CD14-positive monocyte (primary cell): ENCODE data around the gene CTTNBP2. TPM values are rescaled to one million over a fixed set of nuclear protein-coding genes. Genes with fewer than 3 reads are reported as not detected.

Experiments used
- DNase-seq, 3 donors: peaks; one replicate each; pipeline ENCODE4 v3.0.0-alpha.2; 2011 to 2022
- H2AFZ ChIP-seq: 2 replicates; pipeline ENCODE4 v1.6.0; 2012; ENCODE audit warnings: mild to moderate bottlenecking, low read depth, low read length, inconsistent platforms; ENCODE audit not compliant: insufficient read depth, poor library complexity, severe bottlenecking
- H3K27ac ChIP-seq, 2 donors: 1 replicate in 1 of 2; 2 replicates in 1 of 2; pipeline ENCODE4 v1.5.1; 2012 to 2013; ENCODE audit warnings: low read length in 2 of 2, control low read depth in 1 of 2, inconsistent platforms in 1 of 2, low read depth in 1 of 2, mild to moderate bottlenecking in 1 of 2
- H3K27me3 ChIP-seq, 2 donors: one replicate each; pipeline versions ENCODE4 v1.6.0 to v1.6.1; 2011 to 2013; ENCODE audit warnings: low read length in 2 of 2; ENCODE audit not compliant: control insufficient read depth in 2 of 2, insufficient read depth in 2 of 2
- H3K36me3 ChIP-seq, 2 donors: replicated peaks in 1 of 2; 1 replicate in 1 of 2; 2 replicates in 1 of 2; pipeline versions ENCODE4 v1.5.1 to v1.6.1; 2012 to 2013; ENCODE audit warnings: low read length in 2 of 2, control low read depth in 1 of 2, inconsistent platforms in 1 of 2, mild to moderate bottlenecking in 1 of 2; ENCODE audit not compliant: insufficient read depth in 2 of 2, control insufficient read depth in 1 of 2
- H3K4me1 ChIP-seq, 2 donors: 1 replicate in 1 of 2; 2 replicates in 1 of 2; pipeline versions ENCODE4 v1.5.1 to v1.6.1; 2012 to 2013; ENCODE audit warnings: low read length in 2 of 2, control low read depth in 1 of 2, inconsistent platforms in 1 of 2, mild to moderate bottlenecking in 1 of 2, moderate library complexity in 1 of 2; ENCODE audit not compliant: insufficient read depth in 2 of 2, control insufficient read depth in 1 of 2
- H3K4me2 ChIP-seq: replicated peaks from 2 replicates; pipeline ENCODE3; 2012; ENCODE audit warnings: low read length, moderate library complexity, mild to moderate bottlenecking; ENCODE audit not compliant: poor library complexity, severe bottlenecking; ENCODE audit errors: extremely low read depth
- H3K4me3 ChIP-seq, 3 experiments: fragments of 200-600 bp in 1 of 3; sonication (generic) in 1 of 3; replicated peaks in 1 of 3; 1 replicate in 2 of 3; 2 replicates in 1 of 3; pipeline ENCODE4 v1.5.1; 2011 to 2013; ENCODE audit warnings: low read length in 3 of 3, mild to moderate bottlenecking in 3 of 3, control low read depth in 2 of 3, low read depth in 2 of 3, inconsistent platforms in 1 of 3, moderate library complexity in 1 of 3
- H3K79me2 ChIP-seq: 2 replicates; pipeline ENCODE4 v1.6.0; 2012; ENCODE audit warnings: mild to moderate bottlenecking, control low read depth, inconsistent platforms, low read length, moderate library complexity; ENCODE audit not compliant: insufficient read depth
- H3K9ac ChIP-seq: 2 replicates; pipeline ENCODE4 v1.6.0; 2017; ENCODE audit warnings: low read length, mild to moderate bottlenecking; ENCODE audit not compliant: insufficient read depth, poor library complexity, severe bottlenecking
- H3K9me3 ChIP-seq, 2 donors: replicated peaks in 1 of 2; 1 replicate in 1 of 2; 2 replicates in 1 of 2; pipeline versions ENCODE4 v1.5.1 to v1.6.1; 2012 to 2013; ENCODE audit warnings: low read length in 2 of 2, control low read depth in 1 of 2; ENCODE audit not compliant: control insufficient read depth in 1 of 2, insufficient read depth in 1 of 2
- H4K20me1 ChIP-seq: 2 replicates; pipeline ENCODE4 v1.6.0; 2012; ENCODE audit warnings: mild to moderate bottlenecking, low read length, control low read depth, moderate library complexity; ENCODE audit not compliant: insufficient read depth
- H3K27ac Mint-ChIP-seq, 7 donors: one replicate each; pipeline ENCODE4 v1.8.0; 2020; ENCODE audit warnings: mild to moderate bottlenecking in 7 of 7, mixed read lengths in 7 of 7, moderate library complexity in 6 of 7, inconsistent platforms in 2 of 7
- H3K27me3 Mint-ChIP-seq, 3 donors: one replicate each; pipeline ENCODE4 v1.8.0; 2021 to 2022; ENCODE audit warnings: low read depth in 3 of 3, mild to moderate bottlenecking in 3 of 3, mixed read lengths in 3 of 3, moderate library complexity in 3 of 3, inconsistent platforms in 1 of 3
- H3K36me3 Mint-ChIP-seq, 2 donors: one replicate each; pipeline ENCODE4 v1.8.0; 2020; ENCODE audit warnings: mixed read lengths in 2 of 2, inconsistent platforms in 1 of 2, mild to moderate bottlenecking in 1 of 2
- H3K4me1 Mint-ChIP-seq: one replicate; pipeline ENCODE4 v1.8.0; 2020; ENCODE audit warnings: mild to moderate bottlenecking, mixed read lengths
- H3K4me3 Mint-ChIP-seq, 2 donors: one replicate each; pipeline ENCODE4 v1.8.0; 2020; ENCODE audit warnings: mild to moderate bottlenecking in 2 of 2, mixed read lengths in 2 of 2, moderate library complexity in 1 of 2
- H3K9me3 Mint-ChIP-seq, 7 donors: one replicate each; pipeline ENCODE4 v1.8.0; 2020 to 2022; ENCODE audit warnings: mixed read lengths in 7 of 7, mild to moderate bottlenecking in 6 of 7, moderate library complexity in 6 of 7, inconsistent platforms in 2 of 7
- CTCF ChIP-seq: fragments of 200-600 bp; IDR thresholded peaks from one replicate; pipeline ENCODE4 v1.8.0; 2022; ENCODE audit warnings: antibody characterized with exemption, mild to moderate bottlenecking
- WGBS: methylation state at CpG from one replicate; pipeline ENCODE4 v1.1.5; 2013; ENCODE audit warnings: missing lambda C conversion rate; ENCODE audit not compliant: insufficient coverage; 5-methylcytosine and 5-hydroxymethylcytosine counted together
- intact Hi-C, 2 donors: fragments of 100-400 bp; cut with micrococcal nuclease; formaldehyde crosslinking; loops; one replicate each; pipeline versions ENCODE4 v1.15.0 to v1.15.1; 2023
- polyA plus RNA-seq, 3 donors: library from polyadenylated mRNA; depleted of rRNA in 1 of 3; unstranded in 2 of 3; stranded (reverse) in 1 of 3; fragments of 300-500 nt in 2 of 3; fragments of >200 nt in 1 of 3; fragmentation: Illumina TruSeq in 2 of 3; gene quantifications; 1 replicate in 2 of 3; 2 replicates in 1 of 3; pipeline ENCODE4 v1.2.3, GENCODE V29; 2012 to 2021

The CTTNBP2 gene
- polyA plus RNA-seq, 3 donors: 0.38 to 1.4 TPM; not detected in 1

- no peaks in the 10 kb centered on the region for H3K9me3 Mint-ChIP-seq
- Histone ChIP-seq H3K79me2 (no peaks in the 10 kb centered on the region), H3K27ac (no peak overlapping the region), H3K4me1 (no peaks in the 10 kb centered on the region), H3K27me3 (no peaks in the 10 kb centered on the region), H3K4me2 (no peak overlapping the region), H3K9me3 (no peaks in the 10 kb centered on the region), H3K9ac (no peak overlapping the region), H3K36me3 (no peaks in the 10 kb centered on the region), H4K20me1 (no peaks in the 10 kb centered on the region), H3K4me3 (no peak overlapping the region), H2AFZ (no peak overlapping the region)
- no peak for DNase-seq
- H3K4me3 Mint-ChIP-seq: no peak overlapping the region
- no peak overlapping the region for H3K27ac Mint-ChIP-seq
- H3K36me3 Mint-ChIP-seq: no peaks in the 10 kb centered on the region
- WGBS: no CpG with 5 or more reads among the region's 2 CpGs
- intact Hi-C loops: no loop called here
- no peak for TF ChIP-seq CTCF
- peaks cover 2 to 6% (median 4%) of the 10 kb centered on the region in 3 donors for H3K27me3 Mint-ChIP-seq
- no peaks in the 10 kb centered on the region for H3K4me1 Mint-ChIP-seq
Observed at GRCh38 chr7:117802660-117803059, 70.6 kb downstream of the CTTNBP2 start.

DNA sequence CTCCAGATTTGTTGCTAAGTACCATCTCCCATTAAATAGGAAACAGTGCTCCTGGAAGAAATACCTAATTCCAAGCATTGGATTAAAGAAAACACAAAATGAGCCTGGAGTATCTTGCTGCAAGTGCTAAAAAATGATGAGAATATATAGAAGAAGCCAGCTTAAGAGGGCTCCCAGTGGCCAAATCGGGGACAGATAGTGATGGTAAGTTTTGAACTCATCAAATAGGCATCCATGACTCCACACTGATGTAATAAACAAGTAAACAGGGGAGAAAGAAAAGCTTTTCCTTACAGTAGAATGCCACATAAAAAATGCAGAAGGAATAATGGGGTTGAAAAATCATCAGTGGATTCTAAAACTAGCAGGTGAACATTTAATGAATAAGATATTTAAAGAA is 72.4 kb downstream of the CTTNBP2 start:
- H3K4me1 Mint-ChIP-seq: no peaks in the 10 kb centered on the region
- Histone ChIP-seq H3K27ac (no peak overlapping the region), H3K4me3 (no peak overlapping the region), H3K27me3 (no peaks in the 10 kb centered on the region), H3K9ac (no peak overlapping the region), H2AFZ (no peak overlapping the region), H3K4me2 (no peak overlapping the region), H3K79me2 (no peaks in the 10 kb centered on the region), H3K9me3 (no peaks in the 10 kb centered on the region), H3K4me1 (no peaks in the 10 kb centered on the region), H4K20me1 (no peaks in the 10 kb centered on the region), H3K36me3 (no peaks in the 10 kb centered on the region)
- no peak overlapping the region for H3K4me3 Mint-ChIP-seq
- H3K9me3 Mint-ChIP-seq: no peaks in the 10 kb centered on the region
- DNase-seq: no peak
- H3K27me3 Mint-ChIP-seq: peaks cover 2 to 4% (median 2%) of the 10 kb centered on the region in 3 donors
- TF ChIP-seq CTCF: no peak
- WGBS: no CpG with 5 or more reads among the region's 1 CpG
- H3K27ac Mint-ChIP-seq: no peak overlapping the region
- H3K36me3 Mint-ChIP-seq: no peaks in the 10 kb centered on the region
- intact Hi-C loops: no loop called here
